ENCODE data around the gene OR6P1.

The OR6P1 gene, protein sequence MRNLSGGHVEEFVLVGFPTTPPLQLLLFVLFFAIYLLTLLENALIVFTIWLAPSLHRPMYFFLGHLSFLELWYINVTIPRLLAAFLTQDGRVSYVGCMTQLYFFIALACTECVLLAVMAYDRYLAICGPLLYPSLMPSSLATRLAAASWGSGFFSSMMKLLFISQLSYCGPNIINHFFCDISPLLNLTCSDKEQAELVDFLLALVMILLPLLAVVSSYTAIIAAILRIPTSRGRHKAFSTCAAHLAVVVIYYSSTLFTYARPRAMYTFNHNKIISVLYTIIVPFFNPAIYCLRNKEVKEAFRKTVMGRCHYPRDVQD

DNA sequence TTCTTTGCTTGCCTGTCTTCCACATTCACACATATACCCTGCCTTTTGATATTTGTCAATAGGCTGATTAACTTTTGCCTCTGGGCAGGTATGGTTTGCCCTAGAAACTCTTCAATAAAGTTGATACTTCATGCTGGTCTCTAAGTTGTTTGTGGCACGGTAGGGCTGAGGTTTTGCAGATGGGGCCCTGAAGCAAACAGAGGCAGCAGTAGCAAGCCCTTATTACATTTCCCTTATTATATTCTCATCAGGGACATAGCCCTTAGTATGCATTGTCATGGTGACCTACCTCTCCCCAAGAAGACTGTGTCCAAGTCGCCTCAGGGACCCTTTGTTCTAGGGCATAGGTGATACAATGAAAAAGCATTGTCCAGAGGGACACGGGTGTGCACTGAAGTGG is at the start of gene OR6P1:
TSS of gene OR6P1 (minus strand) at position 101 of the 400 bp plus-strand sequence. CDS start 6,976 bp downstream, outside the sequence.
- DNase-seq (ENCODE audit: low read depth in 3 of 3), result no peak

DNA sequence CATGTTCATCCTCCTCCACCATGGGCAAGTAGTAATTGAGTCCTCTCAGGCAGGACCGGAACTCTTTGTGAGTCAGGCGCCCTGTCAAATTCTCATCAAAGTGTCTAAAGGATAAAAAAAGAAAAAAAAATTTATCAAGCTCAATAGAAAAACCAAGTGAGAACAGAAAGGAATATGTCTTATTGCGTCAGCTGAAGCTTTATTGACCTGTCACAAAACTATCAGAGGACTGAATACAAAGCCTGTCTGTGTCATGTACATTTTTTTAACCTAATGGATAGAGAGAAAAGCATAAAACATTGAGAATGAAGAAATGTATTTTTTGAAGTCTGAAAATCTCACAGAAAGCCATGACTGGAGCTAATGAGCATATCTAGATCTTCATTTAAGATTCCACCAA is 43.4 kb upstream of the OR6P1 start:
- no peak for DNase-seq (ENCODE audit: low read depth in 3 of 3)

DNA sequence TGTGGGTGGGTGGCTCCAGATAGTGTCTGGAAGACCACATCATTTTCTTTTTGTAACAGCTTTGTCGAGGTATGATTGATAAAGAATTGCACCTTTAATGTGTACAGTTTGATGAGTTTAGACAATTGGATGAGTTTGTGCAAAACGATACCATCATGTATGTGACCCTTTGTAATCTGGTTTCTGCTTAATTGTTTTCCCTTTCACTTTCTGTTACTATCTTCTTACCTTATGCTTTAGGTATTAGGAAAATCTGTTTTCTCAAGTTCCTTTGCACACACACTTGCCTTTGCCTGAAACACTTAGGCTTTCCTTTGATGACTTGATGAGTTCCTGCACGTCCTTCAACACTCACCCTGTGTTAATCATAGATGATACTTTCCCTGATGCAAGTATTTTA is 41.5 kb upstream of the OR6P1 start:
- DNase-seq (ENCODE audit: low read depth in 3 of 3), result no peak

DNA sequence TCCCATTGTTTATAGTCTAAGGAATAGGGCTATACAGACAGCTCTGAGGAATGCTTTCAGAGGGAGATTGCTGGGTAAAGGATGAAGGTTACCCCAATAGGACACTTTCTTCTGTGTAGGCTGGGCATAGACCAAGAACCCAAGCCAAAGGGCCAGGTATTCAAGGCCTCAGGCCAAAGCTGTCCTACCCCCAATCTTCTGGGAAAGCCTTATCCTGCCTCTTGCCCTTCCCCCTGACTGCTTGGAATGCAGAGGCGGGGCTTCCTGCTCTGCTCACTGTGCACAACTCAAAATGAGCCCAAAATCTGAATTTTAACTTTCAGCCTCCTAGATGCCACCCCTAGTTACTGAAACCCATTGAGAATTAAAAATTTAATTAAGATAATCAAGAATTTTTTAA is 36.9 kb upstream of the OR6P1 start:
- no peak for DNase-seq (ENCODE audit: low read depth in 3 of 3)

DNA sequence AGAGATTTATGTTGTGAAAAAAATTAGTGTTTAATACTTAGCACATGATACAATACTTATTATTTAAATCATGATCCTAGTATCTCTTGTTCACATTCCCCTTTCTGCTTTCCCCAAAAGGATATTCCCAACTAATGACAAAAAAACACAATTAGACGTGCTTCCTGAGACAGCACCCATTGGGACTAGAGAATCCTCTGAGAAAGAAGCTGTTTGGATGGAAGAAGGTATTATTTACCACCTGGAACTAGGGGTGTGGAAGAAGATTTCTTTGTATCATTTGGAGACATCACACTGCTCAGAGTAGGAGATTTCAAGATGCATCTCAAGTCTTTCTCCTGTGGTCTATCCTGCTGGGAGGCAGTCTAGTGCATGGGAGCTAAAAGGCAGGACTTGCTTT is 34.6 kb upstream of the OR6P1 start, which contains the start of gene OR10Z1:
TSS of gene OR10Z1 (plus strand) at position 301 of the 400 bp plus-strand sequence. CDS start 1,171 bp downstream, outside the sequence.
- DNase-seq (ENCODE audit: low read depth in 3 of 3), result no peak

DNA sequence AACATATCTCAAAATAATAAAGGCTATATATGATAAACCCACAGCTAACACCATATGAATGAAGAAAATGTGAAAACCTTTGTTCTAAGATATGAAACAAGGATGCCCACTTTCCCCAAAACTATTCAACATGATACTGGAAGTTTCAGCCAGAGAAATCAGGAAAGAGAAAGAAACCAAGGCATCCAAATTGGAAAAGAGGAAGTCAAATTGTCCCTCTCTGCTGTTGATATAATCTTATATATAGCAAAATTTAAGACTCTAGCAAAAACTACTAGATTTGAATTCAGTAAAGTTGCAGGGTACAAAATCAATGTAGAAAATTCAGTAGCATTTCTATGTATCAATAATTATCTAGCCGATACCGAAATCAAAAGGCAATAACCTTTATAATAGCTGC is 30.4 kb upstream of the OR6P1 start:
- no peak for DNase-seq (ENCODE audit: low read depth in 3 of 3)

DNA sequence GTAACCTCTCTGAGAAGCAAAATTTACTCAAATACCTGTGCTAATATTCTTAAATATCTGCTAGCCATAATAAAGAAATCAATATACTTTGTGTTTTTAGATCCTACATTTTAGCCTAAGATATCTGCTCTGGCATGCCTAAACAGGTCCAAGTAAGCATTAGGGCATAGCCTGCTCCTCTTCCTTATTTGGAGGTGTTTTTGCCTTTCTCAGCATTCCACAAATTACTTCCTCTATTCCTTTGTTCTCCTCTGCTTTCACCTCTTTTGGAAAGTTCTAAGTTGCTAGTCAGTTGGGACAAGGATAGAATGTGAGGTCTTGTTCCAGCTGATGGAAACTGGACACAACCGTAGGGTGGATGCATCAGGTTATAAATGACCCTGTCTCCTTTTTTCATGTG is 16.6 kb upstream of the OR6P1 start:
- no peak for DNase-seq (ENCODE audit: low read depth in 3 of 3)

DNA sequence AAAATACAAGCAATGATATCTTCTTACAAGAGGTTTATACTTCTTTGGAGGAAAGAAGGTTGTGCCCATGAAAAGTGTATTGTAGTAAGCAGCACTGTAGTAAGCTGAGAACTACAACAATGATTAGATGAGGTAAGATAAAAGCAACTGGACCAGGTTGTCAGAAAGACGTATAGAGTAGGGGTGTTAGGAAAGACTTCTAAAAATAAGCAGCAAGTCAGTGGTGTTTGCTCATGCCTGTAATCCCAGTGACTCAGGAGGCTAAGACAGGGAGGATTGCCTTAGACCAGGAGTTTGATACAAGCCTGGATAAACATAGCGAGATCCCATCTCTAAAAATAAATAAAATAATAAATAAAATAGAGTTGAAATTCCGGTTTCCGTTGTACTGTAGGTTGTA is 13.6 kb upstream of the OR6P1 start:
- no peak for DNase-seq (ENCODE audit: low read depth in 3 of 3)

DNA sequence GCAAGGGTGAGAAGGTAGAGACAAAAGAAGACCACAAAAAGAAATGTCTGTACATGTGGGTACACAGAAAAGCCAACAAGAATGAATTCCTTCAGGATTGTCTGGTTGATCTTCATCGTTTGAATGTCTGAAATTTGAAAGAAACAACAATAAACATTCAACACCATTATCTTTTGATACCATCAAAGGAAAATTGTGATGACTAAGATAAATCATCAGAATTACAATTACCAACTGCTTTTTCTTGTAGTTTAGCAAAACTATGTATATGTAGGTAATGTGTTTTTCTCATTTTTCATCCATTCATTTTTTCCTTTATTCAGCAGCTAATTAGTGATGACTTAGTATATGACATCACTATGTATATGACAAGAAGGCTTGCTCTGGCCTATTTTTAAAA is 9.4 kb upstream of the OR6P1 start, which contains the start of gene OR10X1:
TSS of gene OR10X1 (minus strand) at position 167 of the 400 bp plus-strand sequence. CDS start at position 167, 0 bp downstream.
- DNase-seq (ENCODE audit: low read depth in 3 of 3), result no peak

DNA sequence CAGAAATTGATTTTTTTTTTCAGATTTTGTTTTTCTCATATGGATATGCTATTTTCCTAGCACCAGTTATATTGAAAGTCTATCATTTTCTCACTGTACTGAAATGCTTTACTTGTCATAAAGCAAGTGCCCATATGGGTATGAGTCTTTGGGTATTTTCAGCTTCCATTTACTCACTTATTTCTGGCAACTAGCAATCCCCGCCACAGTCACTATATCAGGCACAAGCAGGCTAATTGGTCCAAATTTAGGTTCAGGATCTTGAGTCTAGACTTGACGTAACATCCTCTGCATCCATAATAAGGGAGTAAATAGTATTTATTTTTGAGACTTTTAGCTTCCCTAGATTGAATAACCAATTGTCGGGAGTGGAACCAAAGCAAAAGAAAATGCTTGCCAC is 7.2 kb upstream of the OR6P1 start:
- no peak for DNase-seq (ENCODE audit: low read depth in 3 of 3)

DNA sequence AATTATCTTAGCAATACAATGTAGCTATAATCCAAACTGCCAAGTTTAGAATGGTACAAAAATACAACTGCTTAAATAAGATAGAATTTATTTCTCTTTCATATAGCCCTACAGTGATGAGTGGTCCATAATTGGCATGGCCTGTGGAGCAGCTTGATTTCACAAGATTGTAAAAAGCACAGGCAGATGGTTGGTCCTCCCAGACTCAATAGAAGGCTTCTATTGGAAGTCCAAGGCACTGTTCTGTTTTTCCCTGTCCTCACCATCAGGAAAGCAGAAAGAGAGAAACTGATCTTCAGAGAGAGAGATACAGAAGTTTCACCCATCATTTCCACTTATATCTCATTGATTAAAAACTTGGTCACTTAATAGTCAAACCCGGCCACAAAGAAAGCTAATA is 1.8 kb upstream of the OR6P1 start:
- DNase-seq (ENCODE audit: low read depth in 3 of 3), result no peak

DNA sequence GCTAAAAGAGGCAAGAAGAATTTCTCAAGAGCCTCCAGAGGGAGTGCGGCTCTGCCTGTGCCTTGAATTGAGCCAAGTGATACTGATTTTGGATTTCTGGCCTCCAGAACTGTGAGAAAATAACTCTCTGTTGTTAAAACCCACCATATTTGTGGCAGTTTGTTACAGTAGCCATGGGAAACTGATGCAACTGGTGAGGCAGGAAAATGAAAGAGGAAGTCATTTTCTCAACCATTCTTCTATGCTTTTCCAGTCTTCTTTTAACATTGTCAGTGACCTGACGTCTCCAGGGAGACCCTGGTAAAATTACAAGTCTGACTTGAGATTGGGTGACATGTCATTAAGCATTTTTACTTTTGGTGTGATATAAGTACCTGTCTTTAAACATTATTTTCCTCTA is 5.8 kb downstream of the OR6P1 start:
- DNase-seq (ENCODE audit: low read depth in 3 of 3), result no peak

DNA sequence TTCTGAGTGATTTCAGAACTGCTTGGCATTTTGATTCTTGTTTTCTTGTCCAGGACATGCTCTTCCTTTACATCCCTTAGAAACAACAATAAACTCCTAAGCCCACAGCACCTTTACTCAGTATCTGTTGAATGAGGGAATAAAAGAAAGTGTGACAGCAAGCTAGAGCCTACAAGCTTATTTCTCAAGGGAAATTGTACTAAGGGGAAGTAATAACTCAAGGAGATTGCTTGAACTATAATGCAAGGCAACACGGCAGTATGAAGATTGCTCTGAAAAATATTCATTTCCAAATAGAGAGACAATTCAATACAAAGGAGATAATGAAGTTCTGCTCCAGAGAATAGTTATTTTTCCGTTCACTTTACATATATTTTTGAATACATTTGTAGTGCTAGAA is 6.5 kb downstream of the OR6P1 start:
- no peak for DNase-seq (ENCODE audit: low read depth in 3 of 3)

DNA sequence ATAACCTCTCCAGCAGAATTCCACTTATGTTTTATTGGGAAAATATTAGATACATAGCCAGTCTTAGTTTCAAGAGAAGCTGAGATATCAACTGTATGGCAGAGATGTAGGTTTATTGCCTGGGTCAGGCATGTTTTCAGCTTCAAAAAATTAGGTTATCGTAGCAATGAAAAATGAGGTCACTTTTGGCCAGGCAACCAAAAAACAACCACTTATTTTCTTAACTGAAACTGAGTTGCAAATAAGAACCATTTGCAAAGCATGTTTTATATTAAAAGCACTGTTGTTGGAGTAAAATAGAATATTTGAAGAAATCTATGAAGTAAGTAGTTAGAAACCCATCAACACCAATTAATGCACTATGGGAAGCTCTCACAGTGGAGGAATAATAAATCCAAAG is 10.7 kb downstream of the OR6P1 start:
- no peak for DNase-seq (ENCODE audit: low read depth in 3 of 3)

DNA sequence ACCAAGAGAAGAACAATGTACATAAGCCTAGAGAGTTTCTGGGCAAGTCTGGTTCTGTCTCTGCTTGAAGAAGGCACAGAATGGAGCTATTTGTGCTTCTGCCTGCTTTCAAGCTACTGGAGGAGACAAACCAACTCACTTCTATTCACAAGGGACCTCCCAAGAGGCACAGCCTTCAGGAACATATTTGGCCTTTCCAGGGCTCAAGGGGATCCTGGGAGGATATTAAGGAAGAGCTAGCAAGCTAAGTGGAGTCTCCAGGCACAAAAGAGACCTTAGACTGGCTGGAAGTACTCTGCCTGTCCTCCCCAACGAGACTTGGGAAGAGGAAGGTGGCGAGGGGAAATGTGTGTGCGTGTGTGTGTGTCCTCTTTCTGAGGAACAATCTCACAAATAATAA is 16.0 kb downstream of the OR6P1 start, which contains the start of gene OR6Y1:
TSS of gene OR6Y1 (minus strand) at position 54 of the 400 bp plus-strand sequence. CDS start 6,300 bp downstream, outside the sequence.
- no peak for DNase-seq (ENCODE audit: low read depth in 3 of 3)

DNA sequence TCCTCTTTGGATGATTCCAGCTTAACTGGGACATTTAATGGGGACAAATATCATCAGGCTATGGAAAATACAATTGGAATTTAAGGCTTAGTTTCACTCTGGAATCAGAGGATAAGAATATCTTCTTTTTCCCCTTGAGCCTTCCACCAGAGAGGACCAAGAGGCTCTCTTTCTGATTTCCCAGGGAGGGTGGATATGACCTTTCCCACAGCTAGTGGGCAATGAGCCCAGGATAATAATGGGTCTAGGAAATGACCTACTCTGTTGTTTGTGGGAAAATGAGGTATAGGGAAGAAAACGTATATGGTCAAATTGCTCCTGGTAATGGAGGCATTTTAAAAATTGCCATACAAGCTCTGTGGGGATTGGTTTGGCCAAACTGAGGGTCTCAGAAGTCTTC is 18.1 kb downstream of the OR6P1 start:
- no peak for DNase-seq (ENCODE audit: low read depth in 3 of 3)

DNA sequence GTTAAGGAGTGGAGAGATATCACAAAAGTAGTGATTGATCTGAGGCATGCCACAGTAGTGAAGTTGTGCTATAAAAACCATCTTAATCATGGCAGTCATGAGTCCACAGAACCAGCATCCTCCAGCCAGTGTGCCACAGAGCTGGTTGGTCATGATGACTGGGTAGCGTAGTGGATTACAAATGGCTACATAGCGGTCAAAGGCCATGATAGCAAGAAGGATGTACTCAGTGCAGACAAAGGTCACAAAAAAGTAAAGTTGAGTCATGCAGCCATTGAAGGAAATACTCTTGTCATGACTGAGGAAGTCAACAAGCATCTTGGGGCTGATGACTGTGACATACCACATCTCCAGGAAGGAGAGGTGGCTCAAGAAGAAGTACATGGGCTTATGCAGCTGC is 22.8 kb downstream of the OR6P1 start:
- DNase-seq (ENCODE audit: low read depth in 3 of 3), result no peak

DNA sequence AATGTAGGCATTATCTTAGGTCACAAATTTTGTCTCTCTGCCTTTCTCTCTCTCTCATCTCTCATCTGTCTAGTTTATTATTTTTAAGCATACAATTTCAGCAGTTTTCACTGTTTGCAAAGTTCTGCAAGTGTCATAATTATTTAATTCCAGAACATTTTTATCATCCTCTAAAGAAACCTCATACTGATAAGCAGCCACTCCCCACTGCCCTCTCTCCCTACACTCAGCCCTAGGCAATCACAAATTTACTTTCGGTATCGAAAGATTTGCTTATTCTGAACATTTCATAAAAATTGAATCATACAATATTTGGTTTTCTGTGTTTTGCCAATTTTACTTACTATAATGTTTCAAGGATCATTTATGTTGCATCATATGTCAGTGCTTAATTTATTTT is 32.8 kb downstream of the OR6P1 start:
- no peak for DNase-seq (ENCODE audit: low read depth in 3 of 3)

DNA sequence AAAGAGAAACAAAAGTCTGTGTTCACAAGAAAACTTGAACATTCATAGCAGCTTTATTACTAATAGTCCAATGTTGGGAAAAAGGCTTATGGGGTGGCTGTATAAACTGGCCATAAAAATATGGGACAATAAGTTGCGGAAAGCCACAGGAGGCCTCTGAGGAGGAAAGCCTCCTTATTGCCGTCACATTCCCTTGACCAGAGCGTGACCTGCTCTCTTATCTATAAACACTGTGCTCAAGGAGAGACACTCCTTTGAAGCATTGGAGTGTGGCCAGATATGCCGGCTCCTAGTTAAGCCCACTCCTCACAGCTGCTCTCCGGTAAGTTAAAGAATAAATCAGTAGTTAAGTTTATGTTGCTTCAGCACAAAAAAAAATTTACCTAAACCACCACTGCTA is 35.9 kb downstream of the OR6P1 start:
- no peak for DNase-seq (ENCODE audit: low read depth in 3 of 3)

DNA sequence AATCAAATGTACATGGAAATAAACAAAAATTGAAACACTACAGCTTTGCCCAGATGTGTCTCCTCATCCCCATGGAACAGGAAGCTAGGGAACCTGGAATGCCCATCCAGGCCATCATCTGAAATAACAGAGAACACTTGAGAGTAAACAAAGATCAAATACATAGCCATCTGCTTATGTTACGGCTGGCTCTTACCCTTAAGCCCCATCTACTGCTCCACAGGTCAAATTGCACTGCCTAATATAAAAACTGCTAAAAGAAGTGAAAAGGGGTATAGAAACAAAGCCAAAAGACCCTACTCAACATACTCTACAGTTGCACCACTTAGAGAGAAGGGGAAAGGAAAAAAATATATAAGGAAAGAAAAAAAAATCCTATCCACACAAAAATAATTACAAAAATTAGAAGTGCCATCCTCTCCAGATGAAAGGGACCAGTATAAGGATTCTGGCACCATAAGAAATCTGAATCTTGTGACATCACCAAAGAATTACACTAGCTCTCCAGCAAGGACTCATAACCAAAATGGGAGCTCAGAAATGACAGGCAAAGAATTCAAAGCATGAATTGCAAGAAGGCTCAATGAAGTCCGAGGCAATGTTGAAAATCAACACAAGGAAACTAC is 43.1 kb downstream of the OR6P1 start:
- no peak for DNase-seq (ENCODE audit: low read depth in 3 of 3)

DNA sequence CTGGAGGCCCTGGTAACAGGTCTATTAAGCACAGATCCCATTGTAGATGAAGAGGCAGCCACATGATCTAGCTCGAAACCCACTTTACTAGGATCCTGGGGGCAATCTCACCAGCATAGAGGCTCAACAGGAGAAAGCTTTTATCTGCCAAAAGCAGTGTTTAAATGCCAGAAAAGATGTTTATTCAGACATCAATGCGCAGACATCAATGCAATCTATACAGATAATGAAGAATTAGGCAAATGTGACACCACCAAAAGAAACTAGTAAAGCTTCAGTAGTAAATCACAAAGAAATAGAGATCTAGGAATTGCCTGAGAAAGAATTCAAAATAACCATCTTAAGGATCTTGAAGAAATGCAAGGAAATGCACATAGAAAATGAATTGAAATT is 48.7 kb downstream of the OR6P1 start:
- DNase-seq (ENCODE audit: low read depth in 3 of 3), result no peak

DNA sequence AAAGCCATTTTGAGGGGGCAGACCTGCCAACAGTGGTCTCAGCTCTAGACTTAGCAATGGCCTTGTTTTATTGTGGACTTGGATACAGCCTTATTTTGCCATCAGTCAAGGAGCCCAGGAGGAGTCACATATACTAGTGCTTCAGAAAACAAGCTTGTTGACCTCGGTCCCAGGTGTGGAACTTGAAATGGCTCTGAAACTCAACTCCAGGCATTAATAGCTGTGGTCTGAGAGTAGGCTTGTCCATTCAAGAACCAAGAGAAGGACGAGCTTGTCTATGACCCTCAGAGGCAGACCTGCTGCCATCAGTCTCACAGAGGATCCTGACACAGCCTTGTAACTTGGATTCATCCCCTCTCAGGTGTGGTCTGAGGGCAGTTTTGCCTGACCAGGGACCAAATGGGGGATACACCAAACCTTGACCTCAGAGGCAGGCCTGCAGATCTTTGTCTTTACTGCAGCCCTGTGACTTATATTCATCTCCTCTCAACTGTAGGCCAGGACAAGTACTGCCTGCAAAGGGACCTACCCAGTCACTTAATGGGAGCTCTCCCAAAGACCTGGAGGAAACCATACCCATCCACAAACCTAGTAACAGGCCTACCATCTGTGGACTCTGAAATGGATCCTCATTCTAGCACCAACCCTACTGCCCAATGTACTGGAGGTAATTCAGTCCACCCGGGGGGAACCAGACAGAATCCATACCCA is 49.3 kb downstream of the OR6P1 start:
- DNase-seq (ENCODE audit: low read depth in 3 of 3), result no peak

DNA sequence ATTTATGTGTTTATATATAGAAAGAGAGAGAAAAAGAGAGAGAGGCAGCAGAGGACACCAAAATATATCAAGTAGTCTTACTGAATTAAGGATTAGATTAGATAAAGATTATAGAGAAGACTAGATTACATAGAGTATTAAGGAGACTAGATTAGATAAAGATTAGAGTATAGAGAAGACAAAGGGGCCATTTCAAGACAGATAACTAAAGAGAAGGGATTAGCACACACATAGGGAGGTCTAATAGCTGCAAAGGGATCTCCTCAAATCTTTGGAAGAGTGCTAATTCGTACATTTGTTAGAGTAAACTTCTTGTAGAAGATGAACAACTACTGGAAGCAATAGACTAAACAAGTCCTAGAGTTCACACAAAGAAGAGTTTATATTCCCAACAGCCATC is 50.4 kb downstream of the OR6P1 start:
- DNase-seq (ENCODE audit: low read depth in 3 of 3), result no peak
